Right renal pelvis (tissue), 4 donors: ENCODE data around the gene QRICH2. TPM values are rescaled to one million over a fixed set of nuclear protein-coding genes. Genes with fewer than 3 reads are reported as not detected.
"Not testable (repeated sequence)": the region's sequence is repeated elsewhere in the genome, so short reads cannot be mapped to it uniquely, and the experiment has no call there.

Experiments
- DNase-seq, 4 donors: peaks; one replicate each; pipeline ENCODE4 v3.0.0-alpha.2; 2013; ENCODE audit warnings: low read depth in 4 of 4, low spot score in 3 of 4, missing footprints in 1 of 4
- polyA plus RNA-seq, 4 donors: library from polyadenylated mRNA; unstranded; fragments of 120-200 nt; gene quantifications; one replicate each; pipeline ENCODE4 v1.2.1, GENCODE V29; 2013; ENCODE audit not compliant: insufficient read length in 4 of 4

QRICH2 gene
- polyA plus RNA-seq, 4 donors, result 5.1 to 6.5 (median 5.7) TPM

DNA sequence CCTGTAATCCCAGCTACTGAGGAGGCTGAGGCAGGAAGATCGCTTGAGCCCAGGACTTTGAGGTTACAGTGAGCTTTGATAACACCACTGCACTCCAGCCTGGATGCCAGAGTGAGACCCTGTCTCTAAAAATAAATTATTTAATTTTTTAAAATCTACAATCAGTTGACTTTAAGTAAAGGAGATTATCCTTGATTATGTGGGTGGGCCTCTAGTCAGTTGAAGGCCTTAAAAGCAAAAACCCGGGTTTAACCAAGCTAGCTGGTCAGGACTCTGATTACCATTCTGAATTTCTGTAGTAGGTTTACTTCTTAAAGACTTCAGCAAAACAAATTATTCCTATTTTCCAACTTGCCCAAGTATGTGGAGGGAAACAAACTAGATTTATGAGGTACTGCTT lies 72.2 kb downstream of the QRICH2 start:
- no peak for DNase-seq

DNA sequence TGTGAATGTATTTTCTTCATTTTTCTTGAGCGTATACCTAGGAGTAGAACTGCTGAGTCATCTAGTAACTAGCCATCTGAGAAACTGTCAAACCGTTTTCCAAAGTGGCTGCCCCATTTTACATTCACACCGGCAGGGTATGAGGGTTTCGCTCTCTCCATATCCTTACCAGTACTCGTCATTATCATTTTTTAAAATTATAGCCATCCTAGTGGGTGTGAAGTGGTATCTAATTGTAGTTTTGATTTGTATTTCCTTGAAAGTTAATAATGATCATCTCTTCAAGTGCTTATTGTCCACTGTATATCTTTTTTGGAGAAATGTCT lies 73.8 kb downstream of the QRICH2 start:
- DNase-seq, result no peak

DNA sequence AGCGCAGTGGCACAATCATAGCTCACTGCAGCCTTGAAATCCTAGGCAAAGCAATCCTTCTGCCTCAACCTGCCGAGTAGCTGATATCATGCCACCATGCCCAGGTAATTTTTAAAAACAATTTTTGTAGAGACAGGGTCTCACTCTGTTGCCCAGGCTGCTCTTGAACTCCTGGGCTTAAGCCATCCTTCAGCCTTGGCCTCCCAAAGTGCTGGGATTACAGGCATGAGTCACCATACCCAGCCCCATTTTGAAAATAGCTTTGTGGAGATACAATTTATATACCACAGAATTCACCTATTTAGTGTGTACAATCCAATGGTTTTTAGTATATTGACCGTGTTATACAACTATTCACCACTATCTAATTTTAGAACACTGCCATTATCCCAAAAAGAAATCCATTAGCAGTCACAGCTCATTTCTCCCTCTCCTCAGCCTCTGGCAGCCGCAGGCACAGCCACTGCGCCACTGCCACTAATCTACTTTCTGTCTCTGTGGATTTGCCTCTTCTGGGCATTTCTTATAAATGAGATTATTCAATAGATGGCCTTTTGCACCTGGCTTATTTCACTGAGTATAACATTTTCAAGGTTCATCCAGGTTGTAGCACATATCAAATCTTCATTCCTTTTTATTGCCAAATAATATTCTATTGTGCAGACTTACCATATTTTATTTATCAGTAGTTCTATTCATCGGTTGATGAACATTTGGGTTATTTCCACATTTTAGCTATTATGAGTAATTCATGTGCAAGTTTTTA lies 74.3 kb downstream of the QRICH2 start:
- DNase-seq, result no peak

DNA sequence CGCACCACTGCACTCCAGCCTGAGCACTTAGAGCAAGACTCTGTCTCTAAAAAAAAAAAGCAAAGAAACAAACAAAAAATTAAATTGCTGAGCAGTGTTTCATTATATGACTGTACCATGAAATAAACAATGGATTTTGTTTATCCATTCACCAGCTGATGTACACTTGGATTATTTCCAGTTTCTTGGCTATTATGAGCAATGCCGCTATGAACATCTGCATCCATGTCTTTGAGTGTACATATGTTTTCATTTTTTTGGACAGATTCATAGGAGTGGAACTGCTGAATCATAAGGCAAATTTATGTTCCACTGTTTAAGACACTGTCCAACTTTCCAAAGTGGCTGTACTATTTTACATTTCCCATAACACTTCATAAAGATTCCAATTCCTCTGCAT lies 75.7 kb downstream of the QRICH2 start:
- DNase-seq, result no peak

DNA sequence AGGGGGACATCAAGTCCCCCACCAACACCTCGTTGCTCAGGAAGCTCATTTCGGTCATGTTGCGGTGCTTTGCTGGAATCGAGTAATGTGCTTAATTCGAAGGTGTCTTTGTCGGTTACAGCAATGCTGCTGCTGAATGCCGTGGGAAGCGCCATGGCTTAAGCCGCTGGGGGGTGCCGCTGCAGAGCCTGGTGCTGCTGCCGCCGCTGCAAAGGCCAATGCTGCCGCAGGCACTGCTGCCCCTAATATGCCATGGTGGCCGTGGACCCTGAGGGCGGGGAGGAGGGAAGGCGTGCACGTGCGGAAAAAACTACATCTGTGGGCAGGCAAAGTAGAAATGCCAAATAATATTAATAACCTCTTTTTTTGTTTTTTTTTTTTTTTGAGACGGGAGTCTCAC lies 81.3 kb downstream of the QRICH2 start:
- not testable (repeated sequence) for DNase-seq

DNA sequence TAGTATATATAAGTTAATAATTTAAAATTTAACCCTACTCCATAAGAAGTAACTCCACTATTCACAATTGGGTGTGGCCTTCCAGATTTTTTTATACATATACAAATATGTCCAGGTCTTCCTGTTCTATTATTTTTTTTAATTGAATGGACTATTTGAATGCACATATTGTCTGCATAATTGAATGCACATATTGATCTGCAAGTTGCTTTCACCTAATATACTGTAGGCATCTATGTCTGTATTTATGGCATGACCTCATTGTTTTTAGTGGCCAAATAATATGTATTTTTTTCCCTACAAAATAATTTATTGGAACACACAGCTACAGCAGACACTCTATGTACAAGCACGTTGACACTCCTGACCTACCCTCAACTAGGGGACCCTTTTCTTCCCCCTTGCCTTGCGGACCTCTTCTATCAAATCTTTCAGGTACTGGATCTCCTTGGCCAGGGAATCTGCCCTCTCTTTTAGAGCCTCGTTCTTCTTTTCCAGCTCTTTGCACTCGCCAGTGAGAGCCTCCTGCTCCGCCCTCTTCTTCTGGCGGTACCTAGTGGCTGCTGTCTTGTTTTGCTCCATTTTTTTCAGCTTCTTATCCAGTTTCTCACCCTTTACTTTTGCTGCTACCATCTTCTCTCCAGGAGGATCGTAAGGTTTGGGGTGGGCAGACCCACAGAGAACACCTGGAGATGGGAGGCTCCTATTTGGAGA lies 82.5 kb downstream of the QRICH2 start:
- DNase-seq, result not testable (repeated sequence)

Other genes starting within 250 kb of the QRICH2 start
- gene SRP68, start 235.8 kb downstream of the QRICH2 start, polyA plus RNA-seq, result 100 to 1,000 TPM; 102 to 115 (median 110) TPM
- 1 to 10 TPM in 1 of 4 donors, under 1 TPM in 2, not detected in 1; 0.14 to 1.2 (median 0.38) TPM for gene GALR2, start 233.5 kb downstream of the QRICH2 start, polyA plus RNA-seq
- gene ZACN, start 229.1 kb downstream of the QRICH2 start, polyA plus RNA-seq, result 10 to 100 TPM in 1 of 4 donors, 1 to 10 TPM in 2, under 1 TPM in 1; 0.48 to 17.4 (median 6.4) TPM
- 100 to 1,000 TPM; 150 to 172 (median 157) TPM for gene EXOC7, start 204.5 kb downstream of the QRICH2 start, polyA plus RNA-seq
- gene FOXJ1, start 167.0 kb downstream of the QRICH2 start, polyA plus RNA-seq, result 10 to 100 TPM; 18.7 to 31.7 (median 19.4) TPM
- 10 to 100 TPM; 25.0 to 27.1 (median 26.6) TPM for gene RNF157, start 67.8 kb downstream of the QRICH2 start, polyA plus RNA-seq
- 10 to 100 TPM; 34.9 to 45.4 (median 41.1) TPM for gene UBALD2, start 42.9 kb downstream of the QRICH2 start, polyA plus RNA-seq
- 10 to 100 TPM; 71.4 to 87.1 (median 82.8) TPM for gene PRPSAP1, start 45.6 kb upstream of the QRICH2 start, polyA plus RNA-seq
- 1 to 10 TPM; 1.8 to 4.6 (median 2.7) TPM for gene SPHK1, start 76.3 kb upstream of the QRICH2 start, polyA plus RNA-seq
- 10 to 100 TPM; 22.6 to 29.1 (median 23.7) TPM for gene UBE2O, start 144.9 kb upstream of the QRICH2 start, polyA plus RNA-seq
- under 1 TPM in 2 of 4 donors, not detected in 2; 0.17 to 0.40 TPM for gene AANAT, start 159.3 kb upstream of the QRICH2 start, polyA plus RNA-seq
- 1 to 10 TPM; 5.8 to 9.5 (median 6.8) TPM for gene RHBDF2, start 193.1 kb upstream of the QRICH2 start, polyA plus RNA-seq
- 10 to 100 TPM; 15.1 to 17.4 (median 15.4) TPM for gene CYGB, start 229.4 kb upstream of the QRICH2 start, polyA plus RNA-seq
- gene PRCD, start 231.8 kb upstream of the QRICH2 start, polyA plus RNA-seq, result 1 to 10 TPM; 2.7 to 4.0 (median 3.4) TPM